DOHH2 (cell line): ENCODE results near the gene ITPA.

Experiments used
- H3F3A ChIP-seq: fragments of 200-600 bp; sonication (generic), shearing (Covaris generic); 2 replicates; pipeline ENCODE4 v1.6.0; 2016; ENCODE audit warnings: antibody characterized with exemption, mild to moderate bottlenecking; ENCODE audit not compliant: control insufficient read depth, insufficient read depth
- H3K27ac ChIP-seq: fragments of 200-600 bp; sonication (generic); 2 replicates; pipeline ENCODE4 v1.5.1; 2014; ENCODE audit warnings: low read depth, mild to moderate bottlenecking, low read length, moderate library complexity
- H3K27me3 ChIP-seq: fragments of 200-600 bp; sonication (generic); 2 replicates; pipeline ENCODE4 v1.6.1; 2014; ENCODE audit warnings: mild to moderate bottlenecking, low read length, mixed read lengths; ENCODE audit not compliant: control insufficient read depth
- H3K36me3 ChIP-seq: fragments of 200-600 bp; sonication (generic); 2 replicates; pipeline ENCODE4 v1.6.1; 2014; ENCODE audit warnings: mild to moderate bottlenecking, low read length, moderate library complexity, mixed read lengths; ENCODE audit not compliant: control insufficient read depth
- H3K4me1 ChIP-seq: fragments of 200-600 bp; sonication (generic); 2 replicates; pipeline ENCODE4 v1.6.1; 2014; ENCODE audit warnings: mild to moderate bottlenecking, low read length, mixed read lengths; ENCODE audit not compliant: control insufficient read depth
- H3K4me2 ChIP-seq: fragments of 200-600 bp; sonication (generic); 2 replicates; pipeline ENCODE4 v1.6.0; 2014; ENCODE audit warnings: mild to moderate bottlenecking, low read length, moderate library complexity
- H3K4me3 ChIP-seq: fragments of 200-600 bp; sonication (generic); 2 replicates; pipeline ENCODE4 v1.5.1; 2014; ENCODE audit warnings: mild to moderate bottlenecking, low read length, mixed read lengths
- H3K79me2 ChIP-seq: fragments of 200-600 bp; sonication (generic); 2 replicates; pipeline ENCODE4 v1.6.1; 2014; ENCODE audit warnings: mild to moderate bottlenecking, low read length, mixed read lengths; ENCODE audit not compliant: control insufficient read depth
- H3K9me2 ChIP-seq: fragments of 200-600 bp; sonication (generic); replicated peaks from 2 replicates; pipeline ENCODE4 v1.6.1; 2014; ENCODE audit warnings: mild to moderate bottlenecking, low read length, mixed read lengths; ENCODE audit not compliant: control insufficient read depth
- H3K9me3 ChIP-seq: fragments of 200-600 bp; sonication (generic); 2 replicates; pipeline ENCODE4 v1.6.1; 2014; ENCODE audit warnings: antibody characterized with exemption, low read length, mixed read lengths; ENCODE audit not compliant: control insufficient read depth, insufficient read depth
- H4K20me1 ChIP-seq: fragments of 200-600 bp; sonication (generic); 2 replicates; pipeline ENCODE4 v1.6.0; 2014; ENCODE audit warnings: low read depth, mild to moderate bottlenecking, antibody characterized with exemption, low read length, moderate library complexity; ENCODE audit not compliant: control insufficient read depth, insufficient read depth
- CTCF ChIP-seq: fragments of 200-600 bp; sonication (generic); IDR thresholded peaks from one replicate; pipeline ENCODE4 v1.5.1; 2014; ENCODE audit warnings: antibody characterized with exemption, mild to moderate bottlenecking, low read depth, low read length; ENCODE audit not compliant: poor library complexity, severe bottlenecking
- EZH2phosphoT487 ChIP-seq: fragments of 200-600 bp; sonication (generic); IDR thresholded peaks from 2 replicates; pipeline ENCODE4 v1.6.1; 2017; ENCODE audit warnings: borderline replicate concordance, mild to moderate bottlenecking, antibody characterized with exemption, low read length, moderate library complexity, mixed read lengths

ITPA gene

DNA sequence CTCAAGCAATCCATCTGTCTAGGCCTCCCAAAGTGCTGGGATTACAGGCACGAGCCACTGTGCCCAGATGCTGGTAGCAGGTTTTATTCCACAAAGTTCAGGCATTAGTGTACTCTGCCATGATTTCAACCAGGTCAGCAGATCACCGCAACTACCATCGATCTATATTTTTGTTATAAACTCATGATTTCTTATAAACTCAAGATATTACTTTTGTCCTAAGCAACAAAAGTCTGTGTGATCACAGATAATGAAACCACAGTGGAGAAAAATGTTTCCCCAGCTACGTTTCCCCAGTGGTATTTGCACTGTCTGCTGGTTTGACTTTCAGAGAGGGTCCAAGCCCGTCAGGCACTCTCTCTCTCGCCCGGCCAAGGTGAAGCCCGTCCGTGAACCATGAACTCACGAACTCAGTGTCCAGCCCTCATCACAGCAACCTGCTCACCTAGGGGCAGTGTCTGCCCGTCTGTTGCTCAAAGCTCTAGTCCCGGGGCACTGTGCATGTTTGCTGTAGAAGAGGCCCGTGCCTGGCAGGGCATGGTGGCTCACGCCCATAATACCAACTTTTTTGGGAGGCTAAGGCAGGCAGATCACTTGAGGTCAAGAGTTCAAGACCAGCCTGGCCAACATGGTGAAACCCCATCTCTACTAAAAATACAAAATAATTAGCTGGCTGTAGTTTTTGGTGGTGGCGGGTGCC, 22.7 kb downstream of the ITPA start:
- H3K9me3 ChIP-seq: no peaks in the 10 kb centered on the region
- H4K20me1 ChIP-seq: no peaks in the 10 kb centered on the region
- H3F3A ChIP-seq: no peaks in the 10 kb centered on the region
- H3K9me2 ChIP-seq: no peaks in the 10 kb centered on the region
- no peak overlapping the region for H3K4me2 ChIP-seq
- no peaks in the 10 kb centered on the region for H3K79me2 ChIP-seq
- no peak overlapping the region for H3K27ac ChIP-seq
- H3K4me3 ChIP-seq: no peak overlapping the region
- no peaks in the 10 kb centered on the region for H3K36me3 ChIP-seq
- H3K27me3 ChIP-seq: peaks cover 11% of the 10 kb centered on the region
- H3K4me1 ChIP-seq: no peaks in the 10 kb centered on the region
- TF ChIP-seq CTCF (no peak), EZH2phosphoT487 (no peak)

- H3F3A ChIP-seq: no peaks in the 10 kb centered on the region
- H3K4me2 ChIP-seq: no peak overlapping the region
- no peak overlapping the region for H3K4me3 ChIP-seq
- no peak for TF ChIP-seq CTCF
- no peak for TF ChIP-seq EZH2phosphoT487
- peaks cover 24% of the 10 kb centered on the region for H3K27me3 ChIP-seq
- peaks cover 1% of the 10 kb centered on the region; the same call in 1 of the 2 replicates for H3K4me1 ChIP-seq
- H3K36me3 ChIP-seq: no peaks in the 10 kb centered on the region
- H3K79me2 ChIP-seq: no peaks in the 10 kb centered on the region
- no peaks in the 10 kb centered on the region for H3K9me2 ChIP-seq
- H3K9me3 ChIP-seq: no peaks in the 10 kb centered on the region
- no peaks in the 10 kb centered on the region for H4K20me1 ChIP-seq
- H3K27ac ChIP-seq: no peak overlapping the region
These were observed 24.1 kb downstream of the ITPA start for GRCh38 chr20:3233131-3233990.

DNA sequence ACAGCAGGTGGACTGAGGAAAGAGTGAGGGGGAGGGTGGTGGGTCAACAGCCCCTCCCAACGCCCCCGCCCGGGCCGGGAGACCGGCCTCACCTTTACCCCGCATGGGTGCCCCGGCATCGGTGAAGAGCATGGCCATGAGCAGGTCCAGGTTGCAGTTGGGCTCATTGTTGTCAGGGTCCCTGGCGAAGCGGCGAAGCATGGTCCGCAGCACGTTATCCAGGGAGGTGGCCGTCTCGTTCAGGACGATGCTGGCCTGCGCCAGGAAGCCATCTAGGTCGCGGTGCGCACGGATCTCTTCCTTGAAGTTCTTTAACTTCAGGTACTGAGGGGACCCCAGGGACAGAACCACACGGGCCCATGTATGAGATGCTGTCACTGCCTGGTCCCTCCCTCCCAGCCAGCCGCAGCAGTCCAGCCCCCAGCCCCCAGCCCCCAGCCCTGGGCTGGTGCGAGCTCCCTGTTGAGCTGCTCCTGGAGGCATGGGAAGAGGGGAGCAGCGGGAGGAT, 24.7 kb downstream of the ITPA start:
- no peaks in the 10 kb centered on the region for H3K9me3 ChIP-seq
- H3K27ac ChIP-seq: no peak overlapping the region
- TF ChIP-seq CTCF (no peak), EZH2phosphoT487 (no peak)
- no peaks in the 10 kb centered on the region for H3K36me3 ChIP-seq
- no peak overlapping the region for H3K4me3 ChIP-seq
- H3F3A ChIP-seq: no peaks in the 10 kb centered on the region
- no peaks in the 10 kb centered on the region for H3K9me2 ChIP-seq
- H3K4me1 ChIP-seq: peaks cover 7% of the 10 kb centered on the region; the same call in 1 of the 2 replicates
- no peaks in the 10 kb centered on the region for H3K79me2 ChIP-seq
- H3K4me2 ChIP-seq: no peak overlapping the region
- H4K20me1 ChIP-seq: no peaks in the 10 kb centered on the region
- peaks cover 30% of the 10 kb centered on the region for H3K27me3 ChIP-seq
